WTC11 (cell line): ENCODE results near the gene PLXNB2. TPM values are rescaled to one million over a fixed set of nuclear protein-coding genes. Genes with fewer than 3 reads are reported as not detected.

Experiments used
- ATAC-seq: fragments of 200-7000 bp; cut with Tn5 transposase; 2 replicates; pipeline ENCODE4 v1.10.0; 2021; ENCODE audit warnings: mild to moderate bottlenecking, moderate library complexity
- CTCF ChIA-PET: fragments of 300-600 bp; sonication (Branson Sonifier 250); formaldehyde crosslinking; loops from one replicate; lab custom pipeline; 2021; ENCODE audit warnings: antibody characterized with exemption; lab: Charles Lee
- POLR2A ChIA-PET: fragments of 350-600 bp; sonication (Branson Sonifier 250); formaldehyde crosslinking; loops from one replicate; lab custom pipeline; 2021; ENCODE audit warnings: antibody characterized with exemption; lab: Charles Lee
- DNase-seq: peaks from one replicate; pipeline ENCODE4 v3.0.0; 2021; ENCODE audit warnings: low spot score
- H3K27ac Mint-ChIP-seq: 2 replicates; pipeline ENCODE4 v1.8.0; 2021; ENCODE audit warnings: mixed read lengths
- H3K27me3 Mint-ChIP-seq: 2 replicates; pipeline ENCODE4 v1.8.0; 2021; ENCODE audit warnings: low read depth, mild to moderate bottlenecking, moderate library complexity, mixed read lengths
- H3K36me3 Mint-ChIP-seq: 2 replicates; pipeline ENCODE4 v1.8.0; 2021; ENCODE audit warnings: mixed read lengths
- H3K4me1 Mint-ChIP-seq: 2 replicates; pipeline ENCODE4 v1.8.0; 2022; ENCODE audit warnings: mixed read lengths
- H3K4me3 Mint-ChIP-seq: 2 replicates; pipeline ENCODE4 v1.8.0; 2021; ENCODE audit warnings: mild to moderate bottlenecking, moderate library complexity, mixed read lengths
- H3K9me3 Mint-ChIP-seq: 2 replicates; pipeline ENCODE4 v1.8.0; 2021; ENCODE audit warnings: mixed read lengths
- CTCF ChIP-seq: fragments of 200-600 bp; IDR thresholded peaks from 2 replicates; pipeline ENCODE4 v1.8.0; 2022; ENCODE audit warnings: antibody characterized with exemption
- ESRRA ChIP-seq: sonication (generic); formaldehyde crosslinking; IDR thresholded peaks from 2 replicates; pipeline ENCODE4 v1.8.1; 2022; ENCODE audit warnings: mild to moderate bottlenecking, missing genetic modification reagents, borderline replicate concordance
- ETV6 ChIP-seq: sonication (generic); formaldehyde crosslinking; IDR thresholded peaks from 2 replicates; pipeline ENCODE4 v1.8.1; 2022; ENCODE audit warnings: mild to moderate bottlenecking, missing genetic modification reagents
- FOXJ3 ChIP-seq: sonication (generic); formaldehyde crosslinking; IDR thresholded peaks from 2 replicates; pipeline ENCODE4 v1.9.0; 2021; ENCODE audit warnings: missing genetic modification reagents, mild to moderate bottlenecking, borderline replicate concordance
- FOXP1 ChIP-seq: sonication (generic); formaldehyde crosslinking; IDR thresholded peaks from 2 replicates; pipeline ENCODE4 v1.8.0; 2022; ENCODE audit warnings: missing genetic modification reagents, mild to moderate bottlenecking, moderate library complexity, borderline replicate concordance
- IRF2 ChIP-seq: sonication (generic); formaldehyde crosslinking; IDR thresholded peaks from 2 replicates; pipeline ENCODE4 v1.8.0; 2022; ENCODE audit warnings: low read depth, missing genetic modification reagents, borderline replicate concordance
- MYBL2 ChIP-seq: sonication (generic); formaldehyde crosslinking; IDR thresholded peaks from 2 replicates; pipeline ENCODE4 v1.8.1; 2023; ENCODE audit warnings: mild to moderate bottlenecking, moderate library complexity, missing genetic modification reagents
- NR1H2 ChIP-seq: sonication (generic); formaldehyde crosslinking; IDR thresholded peaks from 2 replicates; pipeline ENCODE4 v1.9.0; 2021; ENCODE audit warnings: mild to moderate bottlenecking, moderate library complexity, missing genetic modification reagents
- NR3C1 ChIP-seq: sonication (generic); formaldehyde crosslinking; conservative IDR thresholded peaks from 2 replicates; pipeline ENCODE4 v1.8.1; 2023; ENCODE audit warnings: low read depth, mild to moderate bottlenecking, missing genetic modification reagents
- RELA ChIP-seq: sonication (generic); formaldehyde crosslinking; IDR thresholded peaks from 2 replicates; pipeline ENCODE4 v1.8.1; 2022; ENCODE audit warnings: missing genetic modification reagents, mild to moderate bottlenecking, borderline replicate concordance
- RORB ChIP-seq: fragments of 250-450 bp; sonication (Bioruptor Pico); IDR thresholded peaks from 2 replicates; pipeline ENCODE4 v1.9.0; 2021; ENCODE audit warnings: mild to moderate bottlenecking
- TCF7 ChIP-seq: sonication (generic); formaldehyde crosslinking; IDR thresholded peaks from 2 replicates; pipeline ENCODE4 v1.8.0; 2022; ENCODE audit warnings: mild to moderate bottlenecking, low read depth, missing genetic modification reagents, moderate library complexity
- TEAD1 ChIP-seq: sonication (generic); formaldehyde crosslinking; IDR thresholded peaks from 2 replicates; pipeline ENCODE4 v1.8.0; 2022; ENCODE audit warnings: mild to moderate bottlenecking, missing genetic modification reagents
- ZNF232 ChIP-seq: sonication (generic); formaldehyde crosslinking; IDR thresholded peaks from 2 replicates; pipeline ENCODE4 v1.8.0; 2022; ENCODE audit warnings: mild to moderate bottlenecking, missing genetic modification reagents
- ZNF263 ChIP-seq: sonication (generic); formaldehyde crosslinking; IDR thresholded peaks from 2 replicates; pipeline ENCODE4 v1.8.1; 2022; ENCODE audit warnings: low read depth, mild to moderate bottlenecking, moderate library complexity, missing genetic modification reagents
- ZNF416 ChIP-seq: fragments of 250-450 bp; sonication (Bioruptor Pico); IDR thresholded peaks from 2 replicates; pipeline ENCODE4 v1.9.0; 2021; ENCODE audit warnings: mild to moderate bottlenecking, inconsistent platforms
- total RNA-seq: library from RNA; stranded (reverse); gene quantifications from 3 replicates; pipeline ENCODE4 v1.2.3, GENCODE V29; 2021
- TF ChIP-seq, protein P1 (sequence below): fragments of 250-450 bp; sonication (Bioruptor Pico); IDR thresholded peaks from 2 replicates; pipeline ENCODE4 v1.9.0; 2021; ENCODE audit warnings: moderate library complexity, mild to moderate bottlenecking, inconsistent platforms, borderline replicate concordance
- TF ChIP-seq, protein P2 (sequence below): sonication (generic); formaldehyde crosslinking; IDR thresholded peaks from 2 replicates; pipeline ENCODE4 v1.8.0; 2022; ENCODE audit warnings: mild to moderate bottlenecking, missing genetic modification reagents
- TF ChIP-seq, protein P3 (sequence below): fragments of 250-450 bp; sonication (Bioruptor Pico); IDR thresholded peaks from 2 replicates; pipeline ENCODE4 v1.9.0; 2021; ENCODE audit warnings: mild to moderate bottlenecking

The PLXNB2 gene
- total RNA-seq, 1 experiment from 2014 or later: 113 TPM

GRCh38 chr22:50311606-50312351, 4.3 kb upstream of the PLXNB2 start:
- ATAC-seq (no peak), DNase-seq (no peak)
- H3K4me1 Mint-ChIP-seq: peaks cover 13% of the 10 kb centered on the region
- no peaks in the 10 kb centered on the region for H3K9me3 Mint-ChIP-seq
- TF ChIP-seq, protein P1, sequence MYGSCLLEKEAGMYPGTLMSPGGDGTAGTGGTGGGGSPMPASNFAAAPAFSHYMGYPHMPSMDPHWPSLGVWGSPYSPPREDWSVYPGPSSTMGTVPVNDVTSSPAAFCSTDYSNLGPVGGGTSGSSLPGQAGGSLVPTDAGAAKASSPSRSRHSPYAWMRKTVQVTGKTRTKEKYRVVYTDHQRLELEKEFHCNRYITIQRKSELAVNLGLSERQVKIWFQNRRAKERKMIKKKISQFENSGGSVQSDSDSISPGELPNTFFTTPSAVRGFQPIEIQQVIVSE (CRISPR knock-in tag): no peak
- TF ChIP-seq RORB (CRISPR knock-in tag): no peak
- no peak for TF ChIP-seq ETV6 (CRISPR knock-in tag)
- TF ChIP-seq IRF2 (CRISPR knock-in tag): no peak
- no peak for TF ChIP-seq TCF7 (CRISPR knock-in tag)
- TF ChIP-seq ESRRA: no peak
- no peak for TF ChIP-seq MYBL2 (CRISPR knock-in tag)
- TF ChIP-seq TEAD1 (CRISPR knock-in tag): no peak
- TF ChIP-seq, protein P2, sequence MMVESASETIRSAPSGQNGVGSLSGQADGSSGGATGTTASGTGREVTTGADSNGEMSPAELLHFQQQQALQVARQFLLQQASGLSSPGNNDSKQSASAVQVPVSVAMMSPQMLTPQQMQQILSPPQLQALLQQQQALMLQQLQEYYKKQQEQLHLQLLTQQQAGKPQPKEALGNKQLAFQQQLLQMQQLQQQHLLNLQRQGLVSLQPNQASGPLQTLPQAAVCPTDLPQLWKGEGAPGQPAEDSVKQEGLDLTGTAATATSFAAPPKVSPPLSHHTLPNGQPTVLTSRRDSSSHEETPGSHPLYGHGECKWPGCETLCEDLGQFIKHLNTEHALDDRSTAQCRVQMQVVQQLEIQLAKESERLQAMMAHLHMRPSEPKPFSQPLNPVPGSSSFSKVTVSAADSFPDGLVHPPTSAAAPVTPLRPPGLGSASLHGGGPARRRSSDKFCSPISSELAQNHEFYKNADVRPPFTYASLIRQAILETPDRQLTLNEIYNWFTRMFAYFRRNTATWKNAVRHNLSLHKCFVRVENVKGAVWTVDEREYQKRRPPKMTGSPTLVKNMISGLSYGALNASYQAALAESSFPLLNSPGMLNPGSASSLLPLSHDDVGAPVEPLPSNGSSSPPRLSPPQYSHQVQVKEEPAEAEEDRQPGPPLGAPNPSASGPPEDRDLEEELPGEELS: no peak
- TF ChIP-seq CTCF: no peak
- TF ChIP-seq ZNF263 (CRISPR knock-in tag): no peak
- no peak overlapping the region for H3K27ac Mint-ChIP-seq
- no peak overlapping the region for H3K4me3 Mint-ChIP-seq
- ChIA-PET CTCF (interaction anchor here (1.1 kb wide), 1 partner anchor 30 kb away, joined by 4 read pairs; no protein-coding TSS in a partner anchor), POLR2A (no interaction called here)
- H3K27me3 Mint-ChIP-seq: no peaks in the 10 kb centered on the region; the same call in 1 of the 2 replicates
- H3K36me3 Mint-ChIP-seq: no peaks in the 10 kb centered on the region

GRCh38 chr22:50310949-50311444, 3.6 kb upstream of the PLXNB2 start:
- POLR2A ChIA-PET: no interaction called here
- ATAC-seq: no peak
- TF ChIP-seq RELA (CRISPR knock-in tag) (no peak), ZNF416 (no peak), FOXJ3 (CRISPR knock-in tag) (no peak), NR1H2 (CRISPR knock-in tag) (no peak), FOXP1 (CRISPR knock-in tag) (no peak), NR3C1 (CRISPR knock-in tag) (no peak), ZNF232 (CRISPR knock-in tag) (no peak)
- TF ChIP-seq, protein P3, sequence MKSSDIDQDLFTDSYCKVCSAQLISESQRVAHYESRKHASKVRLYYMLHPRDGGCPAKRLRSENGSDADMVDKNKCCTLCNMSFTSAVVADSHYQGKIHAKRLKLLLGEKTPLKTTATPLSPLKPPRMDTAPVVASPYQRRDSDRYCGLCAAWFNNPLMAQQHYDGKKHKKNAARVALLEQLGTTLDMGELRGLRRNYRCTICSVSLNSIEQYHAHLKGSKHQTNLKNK (CRISPR knock-in tag): no peak
- TF ChIP-seq, protein P1 (CRISPR knock-in tag): no peak
- TF ChIP-seq, all 79 proteins: peak for 0
- Mint-ChIP-seq H3K9me3 (no peaks in the 10 kb centered on the region), H3K4me3 (no peak overlapping the region), H3K27me3 (peaks cover 4% of the 10 kb centered on the region), H3K27ac (no peak overlapping the region), H3K36me3 (no peaks in the 10 kb centered on the region), H3K4me1 (peaks cover 17% of the 10 kb centered on the region)
- DNase-seq: no peak
- CTCF ChIA-PET: interaction anchor here (1.1 kb wide), 1 partner anchor 30 kb away, joined by 4 read pairs; no protein-coding TSS in a partner anchor
